HUES64 (cell line): Measurements from ENCODE around the gene ATAD3B.
"Not testable (repeated sequence)": the region's sequence is repeated elsewhere in the genome, so short reads cannot be mapped to it uniquely, and the experiment has no call there.

ENCODE experiments used
- H3K27ac ChIP-seq: 2 replicates; pipeline ENCODE4 v1.7.0; 2013; ENCODE audit warnings: low read depth, low read length, inconsistent platforms
- H3K27me3 ChIP-seq: 2 replicates; pipeline ENCODE4 v1.6.1; 2013; ENCODE audit warnings: mild to moderate bottlenecking, low read length; ENCODE audit not compliant: insufficient read depth
- H3K36me3 ChIP-seq: 2 replicates; pipeline ENCODE4 v1.6.1; 2013; ENCODE audit warnings: mild to moderate bottlenecking, low read length; ENCODE audit not compliant: insufficient read depth
- H3K4me1 ChIP-seq: 2 replicates; pipeline ENCODE4 v1.6.1; 2013; ENCODE audit warnings: mild to moderate bottlenecking, low read length, moderate library complexity; ENCODE audit not compliant: insufficient read depth
- H3K4me3 ChIP-seq: 2 replicates; pipeline ENCODE4 v1.5.1; 2013; ENCODE audit warnings: mild to moderate bottlenecking, low read length, moderate library complexity
- H3K9ac ChIP-seq: 2 replicates; pipeline ENCODE4 v1.6.1; 2013; ENCODE audit warnings: mild to moderate bottlenecking, low read depth, low read length
- H3K9me3 ChIP-seq: 2 replicates; pipeline ENCODE4 v1.6.1; 2013; ENCODE audit warnings: low read depth, low read length; ENCODE audit not compliant: insufficient read depth
- WGBS: fragments of 150-250, 120-280 bp; methylation state at CpG from one replicate; pipeline ENCODE4 v1.1.7; 2013; ENCODE audit warnings: missing lambda C conversion rate; 5-methylcytosine and 5-hydroxymethylcytosine counted together

The ATAD3B gene

GRCh38 chr1:1531947-1532346 is 60.4 kb downstream of the ATAD3B start:
- H3K9ac ChIP-seq, result no peak overlapping the region
- no peaks in the 10 kb centered on the region for H3K4me1 ChIP-seq
- H3K4me3 ChIP-seq, result no peak overlapping the region
- H3K27ac ChIP-seq, result no peak overlapping the region
- no peaks in the 10 kb centered on the region for H3K27me3 ChIP-seq
- 92% methylated on average over 4 of the region's 4 CpGs for WGBS
- H3K36me3 ChIP-seq, result peaks cover 26% of the 10 kb centered on the region
- H3K9me3 ChIP-seq, result no peaks in the 10 kb centered on the region

GRCh38 chr1:1533176-1533893 is 61.8 kb downstream of the ATAD3B start:
- H3K27me3 ChIP-seq, H3K4me3 ChIP-seq, H3K4me1 ChIP-seq, H3K27ac ChIP-seq, H3K9me3 ChIP-seq, H3K9ac ChIP-seq: not testable (repeated sequence)
- H3K36me3 ChIP-seq, result peaks cover 21% of the 10 kb centered on the region
- 90% methylated on average over 17 of the region's 22 CpGs for WGBS

GRCh38 chr1:1533894-1534291 is 62.3 kb downstream of the ATAD3B start:
- not testable (repeated sequence) for H3K9ac ChIP-seq, H3K9me3 ChIP-seq, H3K4me3 ChIP-seq, H3K27me3 ChIP-seq, H3K4me1 ChIP-seq, H3K27ac ChIP-seq
- 92% methylated on average over 15 of the region's 18 CpGs for WGBS
- peaks cover 16% of the 10 kb centered on the region for H3K36me3 ChIP-seq

- Histone ChIP-seq H3K27ac (no peak overlapping the region), H3K36me3 (peaks cover 10% of the 10 kb centered on the region), H3K9ac (no peak overlapping the region), H3K4me1 (no peaks in the 10 kb centered on the region), H3K9me3 (no peaks in the 10 kb centered on the region), H3K27me3 (no peaks in the 10 kb centered on the region), H3K4me3 (no peak overlapping the region)
- WGBS, result 94% methylated on average over 28 of the region's 31 CpGs
These were observed 63.0 kb downstream of the ATAD3B start for GRCh38 chr1:1534401-1535154.

GRCh38 chr1:1535201-1536018 is 63.8 kb downstream of the ATAD3B start:
- peaks cover 5% of the 10 kb centered on the region; the same call in 1 of the 2 replicates for H3K36me3 ChIP-seq
- H3K9ac ChIP-seq, result no peak overlapping the region
- H3K9me3 ChIP-seq, result no peaks in the 10 kb centered on the region
- 95% methylated on average over 66 of the region's 66 CpGs for WGBS
- H3K4me3 ChIP-seq, result no peak overlapping the region
- H3K27me3 ChIP-seq, result no peaks in the 10 kb centered on the region
- H3K4me1 ChIP-seq, result no peaks in the 10 kb centered on the region
- H3K27ac ChIP-seq, result no peak overlapping the region

- Histone ChIP-seq H3K9me3 (no peaks in the 10 kb centered on the region), H3K27ac (no peak overlapping the region; the same call in 1 of the 2 replicates), H3K36me3 (peaks cover 6% of the 10 kb centered on the region; the same call in 1 of the 2 replicates), H3K9ac (no peak overlapping the region; the same call in 1 of the 2 replicates), H3K27me3 (no peaks in the 10 kb centered on the region), H3K4me3 (no peak overlapping the region), H3K4me1 (no peaks in the 10 kb centered on the region)
- 91% methylated on average over 48 of the region's 48 CpGs for WGBS
These were observed 64.7 kb downstream of the ATAD3B start for GRCh38 chr1:1536019-1536937.

- Histone ChIP-seq H3K27ac (no peak overlapping the region), H3K4me3 (no peak overlapping the region), H3K9ac (no peak overlapping the region; the same call in 1 of the 2 replicates), H3K4me1 (no peaks in the 10 kb centered on the region), H3K36me3 (peaks cover 14% of the 10 kb centered on the region), H3K9me3 (no peaks in the 10 kb centered on the region), H3K27me3 (no peaks in the 10 kb centered on the region)
- WGBS, result 94% methylated on average over 15 of the region's 15 CpGs
These were observed 65.5 kb downstream of the ATAD3B start for GRCh38 chr1:1536938-1537546.

GRCh38 chr1:1537626-1538250 is 66.2 kb downstream of the ATAD3B start:
- Histone ChIP-seq H3K36me3 (peaks cover 19% of the 10 kb centered on the region), H3K27me3 (no peaks in the 10 kb centered on the region), H3K4me3 (no peak overlapping the region), H3K9ac (no peak overlapping the region), H3K9me3 (no peaks in the 10 kb centered on the region), H3K4me1 (no peaks in the 10 kb centered on the region), H3K27ac (no peak overlapping the region)
- WGBS, result 96% methylated on average over 32 of the region's 32 CpGs

GRCh38 chr1:1538334-1538733 is 66.8 kb downstream of the ATAD3B start:
- H3K27me3 ChIP-seq, result no peaks in the 10 kb centered on the region
- 93% methylated on average over 23 of the region's 23 CpGs for WGBS
- no peak overlapping the region for H3K4me3 ChIP-seq
- H3K27ac ChIP-seq, result no peak overlapping the region
- no peaks in the 10 kb centered on the region for H3K9me3 ChIP-seq
- H3K4me1 ChIP-seq, result no peaks in the 10 kb centered on the region
- H3K36me3 ChIP-seq, result peaks cover 24% of the 10 kb centered on the region
- no peak overlapping the region for H3K9ac ChIP-seq

- H3K4me1 ChIP-seq, result no peaks in the 10 kb centered on the region
- peak overlapping the region; percentile 71 for H3K4me3 ChIP-seq
- peaks cover 28% of the 10 kb centered on the region for H3K36me3 ChIP-seq
- H3K27ac ChIP-seq, result no peak overlapping the region
- WGBS, result 89% methylated on average over 18 of the region's 18 CpGs
- H3K9me3 ChIP-seq, result no peaks in the 10 kb centered on the region
- 0 out of 2 replicates have a peak overlapping the region, but pooled peaks have one; percentile 73 for H3K9ac ChIP-seq
- H3K27me3 ChIP-seq, result no peaks in the 10 kb centered on the region
These were observed 67.4 kb downstream of the ATAD3B start for GRCh38 chr1:1538989-1539309.
